ENCODE measurements around the gene GPR151.

Gene GPR151

GRCh38 chr5:146549615-146550014 is 33.6 kb upstream of the GPR151 start:
- no peak for TF ChIP-seq CTCF (conservative IDR thresholded peaks at IDR 0.05; ENCODE audit: low read length)
- DNase-seq (ENCODE audit: low read depth): no peak
- H3K4me3 ChIP-seq (ENCODE audit: low read length): no peak overlapping the region

- H3K4me3 ChIP-seq (ENCODE audit: low read length): no peak overlapping the region
- no peak for TF ChIP-seq CTCF (conservative IDR thresholded peaks at IDR 0.05; ENCODE audit: low read length)
- DNase-seq (ENCODE audit: low read depth): no peak
Observed at GRCh38 chr5:146548781-146549449, 32.9 kb upstream of the GPR151 start.

GRCh38 chr5:146544232-146544631 is 28.2 kb upstream of the GPR151 start:
- no peak for TF ChIP-seq CTCF (conservative IDR thresholded peaks at IDR 0.05; ENCODE audit: low read length)
- no peak for DNase-seq (ENCODE audit: low read depth)
- no peak overlapping the region for H3K4me3 ChIP-seq (ENCODE audit: low read length)

GRCh38 chr5:146541958-146542849 is 26.2 kb upstream of the GPR151 start:
- peak; percentile 80 for TF ChIP-seq CTCF (conservative IDR thresholded peaks at IDR 0.05; ENCODE audit: low read length)
- peak; percentile 57 for DNase-seq (ENCODE audit: low read depth)
- H3K4me3 ChIP-seq (ENCODE audit: low read length): no peak overlapping the region

GRCh38 chr5:146540414-146540813 is 24.4 kb upstream of the GPR151 start:
- no peak for TF ChIP-seq CTCF (conservative IDR thresholded peaks at IDR 0.05; ENCODE audit: low read length)
- peak; percentile 46 for DNase-seq (ENCODE audit: low read depth)
- H3K4me3 ChIP-seq (ENCODE audit: low read length): no peak overlapping the region

- TF ChIP-seq CTCF (conservative IDR thresholded peaks at IDR 0.05; ENCODE audit: low read length): no peak
- DNase-seq (ENCODE audit: low read depth): no peak
Observed at GRCh38 chr5:146539973-146540372, 24.0 kb upstream of the GPR151 start.

GRCh38 chr5:146538432-146538831 is 22.4 kb upstream of the GPR151 start:
- DNase-seq (ENCODE audit: low read depth): no peak
- H3K4me3 ChIP-seq (ENCODE audit: low read length): no peak overlapping the region
- TF ChIP-seq CTCF (conservative IDR thresholded peaks at IDR 0.05; ENCODE audit: low read length): no peak

More at GRCh38 chr5:146539973-146540372, 24.0 kb upstream of the GPR151 start:
- no peak overlapping the region for H3K4me3 ChIP-seq (ENCODE audit: low read length)

Measured in AG10803 (cell line).